Fibroblast of skin of right quadriceps (primary cell): ENCODE measurements around the gene SLC38A6.
"Not testable (repeated sequence)": the region's sequence is repeated elsewhere in the genome, so short reads cannot be mapped to it uniquely, and the experiment has no call there.

Experiments used
- DNase-seq: peaks from one replicate; pipeline ENCODE4 v3.0.0-alpha.2; 2013

SLC38A6 gene

DNA sequence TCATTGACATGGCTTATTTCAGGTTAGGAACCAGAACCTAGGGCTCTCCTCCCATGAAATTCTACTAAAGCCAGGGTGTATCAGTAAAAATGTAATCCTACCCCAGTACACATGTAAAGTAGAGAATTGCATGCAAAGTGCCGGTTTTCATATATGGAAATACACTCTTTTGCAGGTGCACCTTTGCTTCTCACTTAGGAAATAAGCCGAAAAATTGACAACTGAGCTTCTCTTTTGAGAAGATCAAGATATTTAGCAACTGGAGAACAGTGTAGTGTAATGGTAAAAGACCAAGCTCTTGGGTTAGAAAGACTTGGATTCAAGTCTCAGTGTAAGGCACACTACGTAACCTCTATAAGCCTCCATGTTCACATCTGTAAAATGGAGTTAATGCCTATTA, 82.4 kb downstream of the SLC38A6 start:
- no peak for DNase-seq

DNA sequence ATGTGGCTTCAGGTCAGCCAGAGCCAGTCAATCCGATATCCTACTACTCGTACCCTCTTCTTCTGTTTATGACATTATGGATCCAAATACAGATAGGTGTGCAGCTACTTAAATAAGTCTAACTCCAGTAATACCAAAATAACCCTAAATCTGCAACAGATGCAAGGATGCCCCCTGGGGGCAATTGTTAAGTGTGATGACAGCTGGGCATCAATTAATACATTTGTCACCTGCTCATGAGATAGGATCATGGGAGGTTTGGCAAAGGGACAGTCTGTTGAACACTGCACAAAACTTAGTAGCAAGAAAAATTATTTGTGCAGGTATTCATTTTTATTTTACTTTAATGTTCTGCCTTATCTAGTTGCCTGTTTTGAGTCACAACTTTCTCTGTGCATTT, 83.2 kb downstream of the SLC38A6 start:
- DNase-seq: no peak

GRCh38 chr14:61064856-61065255, 83.8 kb downstream of the SLC38A6 start:
- DNase-seq: no peak

- DNase-seq: no peak
Measured at GRCh38 chr14:61065656-61066055, 84.6 kb downstream of the SLC38A6 start.

DNA sequence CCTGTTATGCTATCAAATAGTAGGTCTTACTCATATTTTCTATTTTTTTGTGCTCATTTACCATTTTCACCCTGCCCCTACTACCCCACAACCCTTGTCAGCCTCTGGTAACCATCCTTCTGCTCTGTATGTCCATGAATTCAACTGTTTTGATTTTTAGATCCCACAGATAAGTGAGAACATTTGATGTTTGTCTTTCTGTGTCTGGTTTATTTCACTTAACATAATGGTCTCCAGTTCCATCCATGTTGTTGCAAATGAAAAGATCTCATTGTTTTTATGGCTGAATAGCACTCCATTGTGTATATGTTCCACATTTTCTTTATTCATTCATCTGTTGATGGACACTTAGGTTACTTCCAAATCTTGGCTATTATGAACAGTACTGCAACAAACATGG, 91.4 kb downstream of the SLC38A6 start:
- DNase-seq: not testable (repeated sequence)

DNA sequence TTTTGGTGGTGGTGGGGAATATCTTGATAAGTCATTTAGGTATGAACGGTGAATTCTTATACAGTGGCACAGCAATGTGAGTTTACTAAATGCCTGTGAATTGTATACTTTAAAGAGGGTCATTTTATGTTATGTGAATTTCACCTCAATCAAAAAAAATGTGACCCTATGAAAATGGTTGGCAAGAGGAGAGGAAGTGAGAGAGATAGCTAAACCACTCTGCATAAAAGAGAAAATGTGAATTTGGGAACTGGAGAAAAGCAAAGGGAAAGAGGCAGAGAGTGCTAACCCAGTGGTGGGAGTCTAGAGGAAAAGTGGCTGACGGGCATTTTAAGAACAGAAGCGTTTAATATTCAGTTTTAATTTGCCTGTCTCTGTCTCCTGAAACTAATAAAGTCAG, 93.8 kb downstream of the SLC38A6 start:
- no peak for DNase-seq

DNA sequence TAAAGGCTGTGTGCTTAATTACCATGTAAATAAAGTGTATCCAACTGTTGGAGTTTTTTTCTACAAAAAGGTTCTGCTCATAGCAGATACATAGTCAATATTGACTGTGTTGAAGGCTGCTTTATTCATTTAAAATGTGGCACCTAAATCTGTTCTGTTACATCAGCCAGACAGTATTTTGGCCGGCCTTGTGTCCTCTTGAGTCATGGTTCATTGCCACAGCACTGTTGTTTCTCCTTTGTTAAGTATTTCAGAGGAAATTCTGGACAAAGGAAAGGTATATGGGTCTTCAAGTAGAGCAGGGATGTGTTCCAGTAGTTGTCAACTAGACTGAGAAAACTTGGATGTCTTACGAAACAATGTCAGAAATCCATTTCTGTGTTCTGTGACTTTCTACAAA, 95.5 kb downstream of the SLC38A6 start:
- peak; percentile 57 for DNase-seq

DNA sequence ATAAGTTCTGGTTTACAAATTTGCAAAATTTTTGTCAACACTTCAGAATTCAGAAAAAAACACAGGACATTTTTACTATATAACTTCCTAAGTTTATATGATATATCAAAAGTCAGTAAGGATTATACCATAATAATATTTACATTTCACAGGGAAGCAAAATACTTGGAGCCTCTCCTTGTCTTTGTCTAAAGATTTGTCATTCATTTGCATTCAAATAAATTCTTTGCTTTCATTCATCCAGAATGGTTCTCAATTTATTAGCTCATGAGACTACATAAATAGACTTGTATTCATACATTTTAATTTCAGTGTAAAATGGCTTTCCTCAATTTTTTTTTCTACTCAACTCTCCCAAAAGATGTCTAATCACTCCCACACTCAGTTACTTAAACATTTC, 96.4 kb downstream of the SLC38A6 start:
- DNase-seq: no peak

DNA sequence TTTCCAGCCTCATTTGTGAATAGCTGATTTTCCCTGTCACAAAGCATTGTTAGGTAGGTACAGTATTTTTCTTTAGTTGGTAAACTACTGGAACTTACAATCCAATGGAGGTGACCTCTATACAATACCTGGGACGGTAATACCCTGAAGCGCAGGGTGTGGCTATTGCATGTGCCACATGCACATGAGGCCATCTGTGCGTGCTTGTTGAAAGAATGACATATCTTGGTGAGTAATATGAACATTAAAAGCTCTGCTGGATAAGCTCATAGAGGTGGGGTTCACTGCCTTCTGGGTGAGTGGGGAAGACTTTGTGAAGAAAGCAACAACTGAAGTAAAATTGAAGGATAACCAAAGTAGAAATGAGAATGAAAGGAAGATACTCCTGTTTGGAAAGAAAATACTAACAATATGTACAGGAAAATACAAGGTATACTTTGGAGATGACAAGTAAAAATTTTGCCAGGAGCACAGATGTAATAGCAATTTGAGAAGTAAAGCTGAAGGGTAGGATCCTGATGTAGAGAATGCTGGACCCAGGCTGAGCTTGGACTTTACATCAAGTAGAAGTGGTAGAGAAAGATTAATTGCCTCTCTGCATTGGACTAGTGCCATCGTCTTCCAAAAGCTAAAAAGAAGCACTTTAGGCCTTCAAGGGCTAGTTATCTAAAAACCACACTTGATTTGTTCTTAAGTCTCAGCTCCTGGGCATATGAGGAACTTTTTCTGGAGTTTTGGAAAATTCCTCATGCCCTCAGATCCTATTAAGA, 97.1 kb downstream of the SLC38A6 start:
- DNase-seq: peak; percentile 43

DNA sequence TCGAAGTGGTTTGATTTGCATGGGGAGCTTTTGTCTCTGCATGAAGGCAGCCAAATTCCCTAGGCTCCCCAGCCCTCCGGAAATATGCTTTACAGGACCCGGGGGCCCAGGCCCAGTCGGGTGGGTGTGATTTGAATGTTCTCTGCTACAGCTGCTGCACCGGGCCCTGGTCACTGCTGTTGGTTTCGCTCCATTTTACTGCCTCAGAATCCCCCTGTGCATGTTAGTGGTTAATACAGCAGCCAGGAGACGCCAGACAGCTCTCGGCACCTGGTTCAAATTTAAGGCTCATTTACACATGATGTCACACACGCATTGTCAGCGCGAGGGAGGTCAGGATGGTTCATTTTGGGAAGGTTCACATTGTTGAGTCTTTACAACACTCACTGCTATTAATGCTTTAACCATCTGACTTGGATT, 99.6 kb downstream of the SLC38A6 start:
- peak; percentile 99 for DNase-seq

DNA sequence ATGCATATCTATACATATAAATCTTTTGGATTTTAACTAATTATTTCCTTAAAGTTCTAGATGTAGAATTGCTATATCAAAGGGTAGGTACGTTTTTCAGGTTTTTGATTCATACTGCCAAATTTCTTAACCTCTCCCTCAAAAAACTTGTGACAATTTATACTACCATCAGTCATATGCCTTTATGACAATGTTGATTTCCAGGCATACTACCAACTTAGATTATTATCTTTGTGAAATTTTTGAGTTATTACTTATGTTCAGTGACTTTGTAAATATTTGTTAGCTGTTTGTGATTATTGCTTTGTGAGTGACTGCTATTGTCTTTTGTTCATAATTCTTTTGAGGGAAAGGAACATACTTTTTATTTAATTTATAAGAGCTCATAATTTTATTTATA, 107.0 kb downstream of the SLC38A6 start:
- DNase-seq: no peak

- DNase-seq: no peak
Measured at GRCh38 chr14:61089126-61089750, 108.2 kb downstream of the SLC38A6 start.

- no peak for DNase-seq
Measured at GRCh38 chr14:61090432-61091216, 109.6 kb downstream of the SLC38A6 start.

GRCh38 chr14:61091657-61092273, 110.7 kb downstream of the SLC38A6 start:
- DNase-seq: no peak

- not testable (repeated sequence) for DNase-seq
Measured at GRCh38 chr14:61098096-61098495, 117.1 kb downstream of the SLC38A6 start.

GRCh38 chr14:61098721-61099120, 117.7 kb downstream of the SLC38A6 start:
- DNase-seq: peak; percentile 28

- peak; percentile 74 for DNase-seq
Measured at GRCh38 chr14:61099216-61099835, 118.3 kb downstream of the SLC38A6 start.

DNA sequence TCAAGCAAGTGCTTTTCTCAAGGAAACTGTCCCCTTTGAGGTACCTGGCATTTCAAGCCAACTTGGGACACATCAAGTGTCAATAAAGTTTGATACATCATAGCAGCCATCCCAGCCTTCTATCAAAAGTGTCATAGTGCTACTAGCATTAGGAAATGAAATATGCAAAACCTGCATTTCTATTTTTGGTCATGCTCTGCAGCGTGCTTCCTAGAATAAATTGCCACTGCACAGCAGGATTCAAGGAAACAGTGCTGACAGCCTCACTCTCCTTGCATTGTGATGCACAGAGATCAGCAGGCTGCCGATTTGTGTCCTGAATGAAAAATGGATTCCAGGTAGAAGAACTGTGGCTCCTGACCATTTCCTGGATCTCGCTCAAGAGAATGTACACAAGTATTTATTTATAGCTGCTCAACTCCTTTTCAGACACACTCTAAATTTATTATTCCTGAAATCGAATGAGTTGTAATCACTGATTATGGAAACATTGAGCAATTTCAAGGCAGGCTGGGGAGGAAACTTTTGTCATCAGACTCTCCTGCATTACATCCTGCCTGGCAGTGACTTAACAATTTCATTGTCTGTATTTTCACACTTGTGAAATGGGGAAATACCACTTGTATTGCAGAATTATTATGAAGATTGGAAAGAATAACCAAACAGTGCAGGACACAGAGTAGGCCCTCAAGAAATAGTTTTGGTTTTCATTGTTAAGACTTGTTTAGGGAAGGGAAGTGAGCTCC, 120.9 kb downstream of the SLC38A6 start:
- peak; percentile 88 for DNase-seq
